PFSK-1 (cell line): ENCODE data around the gene FZD8.

ENCODE experiments used
- FOXP2 ChIP-seq: optimal IDR thresholded peaks from 2 replicates; pipeline ENCODE3; 2011; ENCODE audit warnings: borderline replicate concordance, control low read depth, inconsistent platforms; ENCODE audit not compliant: insufficient read depth; ENCODE audit errors: extremely low read length, extremely low read depth
- POLR2AphosphoS5 ChIP-seq: IDR thresholded peaks from 2 replicates; pipeline ENCODE4 v1.6.1; 2012; ENCODE audit warnings: low read depth, mild to moderate bottlenecking, control low read depth, low read length, moderate library complexity
- SIN3A ChIP-seq: IDR thresholded peaks from 2 replicates; pipeline ENCODE4 v1.6.1; 2012; ENCODE audit warnings: mild to moderate bottlenecking, low read length, moderate library complexity, borderline replicate concordance; ENCODE audit not compliant: insufficient read depth
- TAF1 ChIP-seq: IDR thresholded peaks from 2 replicates; pipeline ENCODE4 v1.6.1; 2012; ENCODE audit warnings: low read length, control low read depth, borderline replicate concordance; ENCODE audit not compliant: insufficient read depth
- TF ChIP-seq, protein P1 (sequence below), 2 experiments: IDR thresholded peaks; 2 replicates each; pipeline versions ENCODE4 v1.6.1 to v1.8.0; 2011 to 2012; ENCODE audit warnings: low read depth in 2 of 2, low read length in 2 of 2, control low read depth in 1 of 2, inconsistent platforms in 1 of 2, mild to moderate bottlenecking in 1 of 2, moderate library complexity in 1 of 2; ENCODE audit not compliant: insufficient read depth in 1 of 2

The FZD8 gene

GRCh38 chr10:35633006-35633980, 8.8 kb downstream of the FZD8 start:
- TF ChIP-seq POLR2AphosphoS5 (no peak), SIN3A (no peak), TAF1 (no peak), FOXP2 (no peak)
- TF ChIP-seq, protein P1, sequence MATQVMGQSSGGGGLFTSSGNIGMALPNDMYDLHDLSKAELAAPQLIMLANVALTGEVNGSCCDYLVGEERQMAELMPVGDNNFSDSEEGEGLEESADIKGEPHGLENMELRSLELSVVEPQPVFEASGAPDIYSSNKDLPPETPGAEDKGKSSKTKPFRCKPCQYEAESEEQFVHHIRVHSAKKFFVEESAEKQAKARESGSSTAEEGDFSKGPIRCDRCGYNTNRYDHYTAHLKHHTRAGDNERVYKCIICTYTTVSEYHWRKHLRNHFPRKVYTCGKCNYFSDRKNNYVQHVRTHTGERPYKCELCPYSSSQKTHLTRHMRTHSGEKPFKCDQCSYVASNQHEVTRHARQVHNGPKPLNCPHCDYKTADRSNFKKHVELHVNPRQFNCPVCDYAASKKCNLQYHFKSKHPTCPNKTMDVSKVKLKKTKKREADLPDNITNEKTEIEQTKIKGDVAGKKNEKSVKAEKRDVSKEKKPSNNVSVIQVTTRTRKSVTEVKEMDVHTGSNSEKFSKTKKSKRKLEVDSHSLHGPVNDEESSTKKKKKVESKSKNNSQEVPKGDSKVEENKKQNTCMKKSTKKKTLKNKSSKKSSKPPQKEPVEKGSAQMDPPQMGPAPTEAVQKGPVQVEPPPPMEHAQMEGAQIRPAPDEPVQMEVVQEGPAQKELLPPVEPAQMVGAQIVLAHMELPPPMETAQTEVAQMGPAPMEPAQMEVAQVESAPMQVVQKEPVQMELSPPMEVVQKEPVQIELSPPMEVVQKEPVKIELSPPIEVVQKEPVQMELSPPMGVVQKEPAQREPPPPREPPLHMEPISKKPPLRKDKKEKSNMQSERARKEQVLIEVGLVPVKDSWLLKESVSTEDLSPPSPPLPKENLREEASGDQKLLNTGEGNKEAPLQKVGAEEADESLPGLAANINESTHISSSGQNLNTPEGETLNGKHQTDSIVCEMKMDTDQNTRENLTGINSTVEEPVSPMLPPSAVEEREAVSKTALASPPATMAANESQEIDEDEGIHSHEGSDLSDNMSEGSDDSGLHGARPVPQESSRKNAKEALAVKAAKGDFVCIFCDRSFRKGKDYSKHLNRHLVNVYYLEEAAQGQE (IDR thresholded peaks at IDR 0.05; ENCODE audit: insufficient read depth in 1 of 2, low read depth in 2 of 2, low read length in 2 of 2): no peak

- TF ChIP-seq, protein P1 (IDR thresholded peaks at IDR 0.05; ENCODE audit: insufficient read depth in 1 of 2, low read depth in 2 of 2, low read length in 2 of 2): no peak
- no peak for TF ChIP-seq FOXP2
- no peak for TF ChIP-seq TAF1
- TF ChIP-seq POLR2AphosphoS5: no peak
- no peak for TF ChIP-seq SIN3A
Measured at GRCh38 chr10:35632027-35632426, 10.1 kb downstream of the FZD8 start.

GRCh38 chr10:35631404-35631803, 10.7 kb downstream of the FZD8 start:
- TF ChIP-seq SIN3A (no peak), TAF1 (no peak), FOXP2 (no peak), POLR2AphosphoS5 (no peak)
- TF ChIP-seq, protein P1 (IDR thresholded peaks at IDR 0.05; ENCODE audit: insufficient read depth in 1 of 2, low read depth in 2 of 2, low read length in 2 of 2): no peak

- no peak for TF ChIP-seq POLR2AphosphoS5
- no peak for TF ChIP-seq SIN3A
- no peak for TF ChIP-seq FOXP2
- TF ChIP-seq, protein P1 (IDR thresholded peaks at IDR 0.05; ENCODE audit: insufficient read depth in 1 of 2, low read depth in 2 of 2, low read length in 2 of 2): no peak
- TF ChIP-seq TAF1: no peak
Measured at GRCh38 chr10:35626971-35627507, 15.1 kb downstream of the FZD8 start.
